Skeletal muscle satellite cell (primary cell): ENCODE data around the gene CCDC50.

Experiments
- H3K27me3 ChIP-seq: 2 replicates; pipeline ENCODE4 v1.7.0; 2013; ENCODE audit warnings: low read length; ENCODE audit not compliant: control insufficient read depth, insufficient read depth
- H3K36me3 ChIP-seq: 2 replicates; pipeline ENCODE4 v1.7.0; 2013; ENCODE audit warnings: mild to moderate bottlenecking, control low read depth, low read length; ENCODE audit not compliant: insufficient read depth
- H3K4me1 ChIP-seq: 2 replicates; pipeline ENCODE4 v1.7.0; 2013; ENCODE audit warnings: low read length; ENCODE audit not compliant: control insufficient read depth, insufficient read depth
- H3K4me2 ChIP-seq: 2 replicates; pipeline ENCODE4 v1.7.0; 2013; ENCODE audit warnings: mild to moderate bottlenecking, low read length
- H3K4me3 ChIP-seq: 2 replicates; pipeline ENCODE4 v1.7.0; 2013; ENCODE audit warnings: low read length
- H3K9ac ChIP-seq: 2 replicates; pipeline ENCODE4 v1.7.0; 2013; ENCODE audit warnings: mild to moderate bottlenecking, low read depth, low read length, moderate library complexity
- H3K9me3 ChIP-seq: replicated peaks from 2 replicates; pipeline ENCODE4 v1.7.0; 2013; ENCODE audit warnings: mild to moderate bottlenecking, control low read depth, low read length

CCDC50 gene

GRCh38 chr3:191321019-191321767 lies 8.0 kb upstream of the CCDC50 start:
- H3K4me1 ChIP-seq: no peaks in the 10 kb centered on the region
- no peaks in the 10 kb centered on the region for H3K9me3 ChIP-seq
- no peaks in the 10 kb centered on the region for H3K27me3 ChIP-seq
- H3K4me3 ChIP-seq: no peak overlapping the region
- no peaks in the 10 kb centered on the region for H3K36me3 ChIP-seq
- no peak overlapping the region for H3K4me2 ChIP-seq
- H3K9ac ChIP-seq: no peak overlapping the region

GRCh38 chr3:191324936-191325335 lies 4.3 kb upstream of the CCDC50 start:
- Histone ChIP-seq H3K4me1 (peaks cover 9% of the 10 kb centered on the region), H3K4me2 (no peak overlapping the region), H3K4me3 (no peak overlapping the region), H3K9ac (no peak overlapping the region), H3K27me3 (no peaks in the 10 kb centered on the region), H3K36me3 (no peaks in the 10 kb centered on the region), H3K9me3 (no peaks in the 10 kb centered on the region)

GRCh38 chr3:191327526-191327925 lies 1.7 kb upstream of the CCDC50 start:
- Histone ChIP-seq H3K36me3 (no peaks in the 10 kb centered on the region), H3K9me3 (no peaks in the 10 kb centered on the region), H3K9ac (no peak overlapping the region), H3K27me3 (no peaks in the 10 kb centered on the region), H3K4me2 (no peak overlapping the region), H3K4me3 (no peak overlapping the region), H3K4me1 (peaks cover 19% of the 10 kb centered on the region)

- no peaks in the 10 kb centered on the region for H3K9me3 ChIP-seq
- H3K9ac ChIP-seq: peak overlapping the region; percentile 98
- H3K4me1 ChIP-seq: peaks cover 28% of the 10 kb centered on the region
- H3K36me3 ChIP-seq: no peaks in the 10 kb centered on the region
- peak overlapping the region; percentile 93 for H3K4me3 ChIP-seq
- no peaks in the 10 kb centered on the region for H3K27me3 ChIP-seq
- peak overlapping the region; percentile 83 for H3K4me2 ChIP-seq
Measured at GRCh38 chr3:191328383-191328961, 722 bp upstream of the CCDC50 start.

- peak within 1 kb of the TSS; percentile 83 for H3K4me2 ChIP-seq
- H3K9me3 ChIP-seq: no peaks in the 10 kb centered on the region
- peak within 1 kb of the TSS; percentile 98 for H3K9ac ChIP-seq
- H3K4me1 ChIP-seq: peaks cover 35% of the 10 kb centered on the region
- no peaks in the 10 kb centered on the region for H3K27me3 ChIP-seq
- peak within 1 kb of the TSS; percentile 93 for H3K4me3 ChIP-seq
- H3K36me3 ChIP-seq: no peaks in the 10 kb centered on the region
Measured at GRCh38 chr3:191329654-191330529, 698 bp downstream of the CCDC50 start, which contains the start of gene UTS2B. Gene UTS2B (minus strand): TSS chr3:191330526. CDS start chr3:191282189, 48,337 bp downstream.

GRCh38 chr3:191330530-191331048 lies 1.4 kb downstream of the CCDC50 start:
- H3K27me3 ChIP-seq: no peaks in the 10 kb centered on the region
- peak overlapping the region; percentile 98 for H3K9ac ChIP-seq
- no peaks in the 10 kb centered on the region for H3K36me3 ChIP-seq
- peak overlapping the region; percentile 83 for H3K4me2 ChIP-seq
- no peaks in the 10 kb centered on the region for H3K9me3 ChIP-seq
- H3K4me1 ChIP-seq: peaks cover 37% of the 10 kb centered on the region
- H3K4me3 ChIP-seq: peak overlapping the region; percentile 93

GRCh38 chr3:191331388-191331787 lies 2.2 kb downstream of the CCDC50 start:
- Histone ChIP-seq H3K36me3 (no peaks in the 10 kb centered on the region), H3K9me3 (no peaks in the 10 kb centered on the region), H3K4me2 (peak overlapping the region; percentile 83), H3K27me3 (no peaks in the 10 kb centered on the region), H3K4me1 (peaks cover 44% of the 10 kb centered on the region), H3K9ac (peak overlapping the region; percentile 98), H3K4me3 (peak overlapping the region; percentile 93)

- H3K9ac ChIP-seq: no peak overlapping the region
- no peaks in the 10 kb centered on the region for H3K9me3 ChIP-seq
- H3K4me1 ChIP-seq: peaks cover 59% of the 10 kb centered on the region
- H3K4me3 ChIP-seq: no peak overlapping the region
- H3K4me2 ChIP-seq: peak overlapping the region; percentile 83
- H3K36me3 ChIP-seq: no peaks in the 10 kb centered on the region
- no peaks in the 10 kb centered on the region for H3K27me3 ChIP-seq
Measured at GRCh38 chr3:191333298-191333880, 4.2 kb downstream of the CCDC50 start.

- no peak overlapping the region for H3K4me2 ChIP-seq
- H3K27me3 ChIP-seq: no peaks in the 10 kb centered on the region
- H3K36me3 ChIP-seq: no peaks in the 10 kb centered on the region
- no peak overlapping the region for H3K9ac ChIP-seq
- peaks cover 63% of the 10 kb centered on the region for H3K4me1 ChIP-seq
- H3K4me3 ChIP-seq: no peak overlapping the region
- no peaks in the 10 kb centered on the region for H3K9me3 ChIP-seq
Measured at GRCh38 chr3:191334346-191334893, 5.2 kb downstream of the CCDC50 start.

GRCh38 chr3:191336833-191337232 lies 7.6 kb downstream of the CCDC50 start:
- H3K4me1 ChIP-seq: peaks cover 74% of the 10 kb centered on the region
- no peaks in the 10 kb centered on the region for H3K36me3 ChIP-seq
- H3K4me3 ChIP-seq: no peak overlapping the region
- no peak overlapping the region for H3K4me2 ChIP-seq
- no peaks in the 10 kb centered on the region for H3K9me3 ChIP-seq
- H3K9ac ChIP-seq: no peak overlapping the region
- H3K27me3 ChIP-seq: no peaks in the 10 kb centered on the region

GRCh38 chr3:191338177-191338488 lies 8.9 kb downstream of the CCDC50 start:
- Histone ChIP-seq H3K9ac (no peak overlapping the region), H3K4me2 (peak overlapping the region; percentile 55), H3K4me1 (peaks cover 75% of the 10 kb centered on the region), H3K4me3 (no peak overlapping the region), H3K27me3 (no peaks in the 10 kb centered on the region), H3K9me3 (no peaks in the 10 kb centered on the region), H3K36me3 (no peaks in the 10 kb centered on the region)
